PC-9 (cell line): ENCODE measurements around the gene CD81. TPM values are rescaled to one million over a fixed set of nuclear protein-coding genes. Genes with fewer than 3 reads are reported as not detected.

ENCODE experiments used
- BruUV-seq: library from RNA; stranded (reverse); fragments of 400-500 nt; replicated peaks from 2 replicates; lab custom pipeline; 2021; lab: Mats Ljungman, UMichigan
- CTCF ChIA-PET: fragments of 300-600 bp; sonication (Branson Sonifier 250); formaldehyde crosslinking; loops from one replicate; lab custom pipeline; 2022; ENCODE audit warnings: antibody characterized with exemption; lab: Charles Lee
- POLR2A ChIA-PET: fragments of 300-600 bp; sonication (Branson Sonifier 250); formaldehyde crosslinking; loops from one replicate; lab custom pipeline; 2022; ENCODE audit warnings: antibody characterized with exemption; ENCODE audit not compliant: unreplicated experiment; lab: Charles Lee
- DNase-seq, 2 experiments: peaks; one replicate each; pipeline versions ENCODE4 v3.0.0 to v3.0.0-alpha.2; 2015 to 2022; ENCODE audit warnings: mixed read lengths in 1 of 2
- H2AFZ ChIP-seq: fragments of 200-600 bp; sonication (generic); 2 replicates; pipeline ENCODE4 v1.8.1; 2017; ENCODE audit warnings: antibody characterized with exemption
- H3F3A ChIP-seq: fragments of 200-600 bp; sonication (generic); 2 replicates; pipeline ENCODE4 v1.8.1; 2017; ENCODE audit warnings: antibody characterized with exemption, mild to moderate bottlenecking, low read depth; ENCODE audit not compliant: insufficient read depth
- H3K27ac ChIP-seq: fragments of 200-600 bp; sonication (generic); 2 replicates; pipeline ENCODE4 v1.6.1; 2016; ENCODE audit warnings: mixed run types
- H3K27me3 ChIP-seq: fragments of 200-600 bp; sonication (generic); 2 replicates; pipeline ENCODE4 v1.6.1; 2016; ENCODE audit warnings: low read depth, mixed run types; ENCODE audit not compliant: insufficient read depth
- H3K36me3 ChIP-seq: fragments of 200-600 bp; sonication (generic); 2 replicates; pipeline ENCODE4 v1.6.1; 2016; ENCODE audit warnings: low read depth, mixed run types
- H3K4me1 ChIP-seq: fragments of 200-600 bp; sonication (generic); replicated peaks from 2 replicates; pipeline ENCODE4 v1.6.1; 2016; ENCODE audit warnings: mixed run types; ENCODE audit not compliant: insufficient read depth
- H3K4me2 ChIP-seq: fragments of 200-600 bp; sonication (generic); 2 replicates; pipeline ENCODE4 v1.6.1; 2017; ENCODE audit warnings: mixed run types
- H3K4me3 ChIP-seq: fragments of 200-600 bp; sonication (generic); 2 replicates; pipeline ENCODE4 v1.6.1; 2016; ENCODE audit warnings: mixed run types
- H3K79me2 ChIP-seq: fragments of 200-600 bp; sonication (generic); 2 replicates; pipeline ENCODE4 v1.6.1; 2017; ENCODE audit warnings: low read depth, mixed run types
- H3K9me2 ChIP-seq: fragments of 200-600 bp; sonication (generic); 2 replicates; pipeline ENCODE4 v1.8.1; 2017; ENCODE audit warnings: mild to moderate bottlenecking; ENCODE audit not compliant: insufficient read depth
- H3K9me3 ChIP-seq: fragments of 200-600 bp; sonication (generic); 2 replicates; pipeline ENCODE4 v1.8.1; 2016; ENCODE audit warnings: low read depth; ENCODE audit not compliant: insufficient read depth
- H4K20me1 ChIP-seq: fragments of 200-600 bp; sonication (generic); 2 replicates; pipeline ENCODE4 v1.8.1; 2017; ENCODE audit not compliant: insufficient read depth
- EZH2 ChIP-seq: fragments of 200-600 bp; sonication (generic); IDR thresholded peaks from 2 replicates; pipeline ENCODE4 v1.8.0; 2017; ENCODE audit warnings: antibody characterized with exemption, low read depth
- intact Hi-C: fragments of 100-400 bp; cut with micrococcal nuclease; formaldehyde crosslinking; loops from one replicate; pipeline ENCODE4 v1.10.0; 2022; ENCODE audit not compliant: unreplicated experiment
- total RNA-seq: library from RNA; stranded (reverse); gene quantifications from 2 replicates; pipeline ENCODE4 v1.2.3, GENCODE V29; 2021
- TF ChIP-seq, protein P1 (sequence below): fragments of 200-600 bp; sonication (generic); conservative IDR thresholded peaks from 2 replicates; pipeline ENCODE4 v1.6.1; 2017; ENCODE audit warnings: mixed run types, antibody characterized with exemption, mild to moderate bottlenecking, moderate library complexity

The CD81 gene
- total RNA-seq, 1 experiment from 2014 or later: 180 TPM

DNA sequence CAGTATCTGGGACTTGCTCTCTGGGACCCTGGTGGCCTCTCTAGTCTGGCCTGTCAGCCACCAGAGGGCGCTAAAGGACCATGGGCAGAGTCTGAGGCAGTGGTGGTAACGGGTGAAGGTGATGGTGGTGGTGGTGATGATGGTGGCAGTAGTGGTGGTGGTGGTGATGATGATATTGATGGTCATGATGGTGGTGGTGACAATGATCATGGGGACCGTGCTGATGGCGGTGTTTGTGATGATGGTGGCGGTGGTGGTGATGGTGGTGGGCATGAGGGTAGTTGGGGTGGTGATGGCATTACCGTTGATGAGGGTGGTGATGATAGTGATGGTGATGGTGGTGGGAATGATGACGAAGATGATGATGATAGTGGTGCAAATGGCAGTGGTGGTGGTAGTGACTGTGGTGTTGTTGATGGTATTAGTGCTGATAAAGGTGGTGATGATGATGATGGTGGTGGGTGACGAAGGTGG, 51.2 kb downstream of the CD81 start:
- Histone ChIP-seq H3K4me2 (no peak overlapping the region), H4K20me1 (no peaks in the 10 kb centered on the region), H3K4me3 (no peak overlapping the region), H3K9me2 (no peaks in the 10 kb centered on the region), H3K79me2 (no peaks in the 10 kb centered on the region), H2AFZ (no peak overlapping the region), H3K9me3 (no peaks in the 10 kb centered on the region), H3K27me3 (peaks cover 27% of the 10 kb centered on the region), H3K4me1 (no peaks in the 10 kb centered on the region), H3K27ac (no peak overlapping the region), H3K36me3 (no peaks in the 10 kb centered on the region), H3F3A (no peaks in the 10 kb centered on the region)
- no TSS peak for BruUV-seq
- ChIA-PET CTCF (no interaction called here), POLR2A (no interaction called here)
- TF ChIP-seq EZH2: no peak
- TF ChIP-seq, protein P1, sequence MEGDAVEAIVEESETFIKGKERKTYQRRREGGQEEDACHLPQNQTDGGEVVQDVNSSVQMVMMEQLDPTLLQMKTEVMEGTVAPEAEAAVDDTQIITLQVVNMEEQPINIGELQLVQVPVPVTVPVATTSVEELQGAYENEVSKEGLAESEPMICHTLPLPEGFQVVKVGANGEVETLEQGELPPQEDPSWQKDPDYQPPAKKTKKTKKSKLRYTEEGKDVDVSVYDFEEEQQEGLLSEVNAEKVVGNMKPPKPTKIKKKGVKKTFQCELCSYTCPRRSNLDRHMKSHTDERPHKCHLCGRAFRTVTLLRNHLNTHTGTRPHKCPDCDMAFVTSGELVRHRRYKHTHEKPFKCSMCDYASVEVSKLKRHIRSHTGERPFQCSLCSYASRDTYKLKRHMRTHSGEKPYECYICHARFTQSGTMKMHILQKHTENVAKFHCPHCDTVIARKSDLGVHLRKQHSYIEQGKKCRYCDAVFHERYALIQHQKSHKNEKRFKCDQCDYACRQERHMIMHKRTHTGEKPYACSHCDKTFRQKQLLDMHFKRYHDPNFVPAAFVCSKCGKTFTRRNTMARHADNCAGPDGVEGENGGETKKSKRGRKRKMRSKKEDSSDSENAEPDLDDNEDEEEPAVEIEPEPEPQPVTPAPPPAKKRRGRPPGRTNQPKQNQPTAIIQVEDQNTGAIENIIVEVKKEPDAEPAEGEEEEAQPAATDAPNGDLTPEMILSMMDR: peak; percentile 87
- peak in 1 of 2 experiments; percentile 54 for DNase-seq
- intact Hi-C loops: loop anchor here (1.0 to 2.0 kb wide), 2 partner anchors 103 to 464 kb away; no protein-coding TSS in a partner anchor

- Histone ChIP-seq H3K4me1 (no peaks in the 10 kb centered on the region), H4K20me1 (no peaks in the 10 kb centered on the region), H3K4me2 (no peak overlapping the region), H2AFZ (no peak overlapping the region), H3F3A (no peaks in the 10 kb centered on the region), H3K27ac (no peak overlapping the region), H3K4me3 (no peak overlapping the region), H3K9me2 (no peaks in the 10 kb centered on the region), H3K27me3 (peaks cover 17% of the 10 kb centered on the region), H3K79me2 (no peaks in the 10 kb centered on the region), H3K9me3 (no peaks in the 10 kb centered on the region), H3K36me3 (no peaks in the 10 kb centered on the region)
- intact Hi-C loops: no loop called here
- ChIA-PET POLR2A (no interaction called here), CTCF (no interaction called here)
- no peak for DNase-seq
- no TSS peak for BruUV-seq
- no peak for TF ChIP-seq EZH2
- TF ChIP-seq, protein P1: no peak
Measured at GRCh38 chr11:2431395-2431794, 54.3 kb downstream of the CD81 start.

DNA sequence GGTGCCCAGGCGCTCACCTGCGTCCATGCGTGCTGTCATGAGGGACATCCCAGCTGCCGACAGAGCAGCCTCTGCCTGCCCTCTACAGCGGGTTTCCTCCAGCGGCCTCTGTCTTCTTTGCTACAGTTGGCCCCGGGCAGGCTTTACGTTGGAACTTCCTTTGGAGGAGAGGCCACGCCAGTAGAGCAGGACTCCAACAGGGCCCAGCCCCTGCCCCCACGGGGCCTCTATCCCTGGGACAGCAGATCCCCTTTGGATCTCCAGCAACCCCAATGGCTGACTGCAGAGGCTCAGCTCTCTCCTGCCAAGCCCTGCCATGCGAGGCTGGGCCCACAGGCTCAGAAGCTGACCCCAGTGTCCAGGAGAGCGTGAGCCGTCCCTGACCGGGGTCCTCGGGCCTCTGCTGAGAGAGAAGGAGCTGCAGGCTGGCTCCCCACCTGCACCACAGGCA, 55.1 kb downstream of the CD81 start:
- Histone ChIP-seq H3F3A (no peaks in the 10 kb centered on the region), H3K4me1 (no peaks in the 10 kb centered on the region), H3K36me3 (no peaks in the 10 kb centered on the region), H3K27me3 (peaks cover 13% of the 10 kb centered on the region), H3K27ac (no peak overlapping the region), H3K9me2 (no peaks in the 10 kb centered on the region), H3K4me2 (no peak overlapping the region), H3K79me2 (no peaks in the 10 kb centered on the region), H2AFZ (no peak overlapping the region), H3K4me3 (no peak overlapping the region), H4K20me1 (no peaks in the 10 kb centered on the region), H3K9me3 (no peaks in the 10 kb centered on the region)
- TF ChIP-seq, protein P1: no peak
- TF ChIP-seq EZH2: no peak
- no TSS peak for BruUV-seq
- DNase-seq: no peak
- intact Hi-C loops: no loop called here
- ChIA-PET POLR2A (no interaction called here), CTCF (no interaction called here)
